Activated CD4-positive, alpha-beta T cell treated with anti-CD3 and anti-CD28 coated beads, Interleukin-2, amount 50 U/mL, for 48 hours (primary cell): ENCODE data around the gene CD2BP2.
A peak's percentile ranks its signal among the peaks of the same experiment; 100 is the strongest.
"Not testable (repeated sequence)": the region's sequence is repeated elsewhere in the genome, so short reads cannot be mapped to it uniquely, and the experiment has no call there.

Source experiments
- DNase-seq, 2 experiments: peaks; one replicate each; pipeline ENCODE4 v3.0.0-alpha.2; 2020

The CD2BP2 gene

GRCh38 chr16:30355144-30355953 is at the start of gene CD2BP2:
Gene CD2BP2 (minus strand): TSS chr16:30355308. CDS start chr16:30354681, 627 bp downstream.
- peak; percentile 91 to 94 for DNase-seq

- no peak for DNase-seq
Observed at GRCh38 chr16:30401768-30402425, 46.8 kb upstream of the CD2BP2 start.

GRCh38 chr16:30399435-30400186 is 44.5 kb upstream of the CD2BP2 start:
- DNase-seq: no peak

- DNase-seq: no peak
Observed at GRCh38 chr16:30398661-30399434, 43.7 kb upstream of the CD2BP2 start.

- no peak for DNase-seq
Observed at GRCh38 chr16:30397776-30398660, 42.9 kb upstream of the CD2BP2 start.

- DNase-seq: no peak
Observed at GRCh38 chr16:30397056-30397455, 41.9 kb upstream of the CD2BP2 start.

GRCh38 chr16:30396627-30397026 is 41.5 kb upstream of the CD2BP2 start:
- not testable (repeated sequence) for DNase-seq

- no peak for DNase-seq
Observed at GRCh38 chr16:30395992-30396585, 41.0 kb upstream of the CD2BP2 start.

GRCh38 chr16:30395155-30395991 is 40.3 kb upstream of the CD2BP2 start, which contains the start of gene ZNF48:
Gene ZNF48 (plus strand): TSS chr16:30395420. CDS start chr16:30395795, 375 bp downstream.
- peak; percentile 58 to 66 for DNase-seq

GRCh38 chr16:30394592-30395154 is 39.6 kb upstream of the CD2BP2 start:
- no peak for DNase-seq

GRCh38 chr16:30383521-30383920 is 28.4 kb upstream of the CD2BP2 start:
- no peak for DNase-seq

GRCh38 chr16:30382111-30382881 is 27.2 kb upstream of the CD2BP2 start, which contains the start of gene SEPTIN1:
Gene SEPTIN1 (minus strand): TSS chr16:30382561. CDS start chr16:30382542, 19 bp downstream.
- DNase-seq: peak; percentile 81 to 85

- DNase-seq: peak; percentile 60 to 70
Observed at GRCh38 chr16:30381291-30382041, 26.4 kb upstream of the CD2BP2 start.

- no peak for DNase-seq
Observed at GRCh38 chr16:30380803-30381208, 25.7 kb upstream of the CD2BP2 start.

GRCh38 chr16:30380072-30380802 is 25.1 kb upstream of the CD2BP2 start:
- DNase-seq: no peak

- DNase-seq: no peak
Observed at GRCh38 chr16:30379158-30379783, 24.2 kb upstream of the CD2BP2 start.
